Measurements from ENCODE around the gene LINGO3. TPM values are rescaled to one million over a fixed set of nuclear protein-coding genes. Genes with fewer than 3 reads are reported as not detected.

Gene LINGO3
- total RNA-seq, 1 experiment from 2014 or later: 2.0 TPM

GRCh38 chr19:2330255-2330631 lies 22.3 kb upstream of the LINGO3 start:
- DNase-seq (ENCODE audit: low spot score) (no peak), ATAC-seq (no peak)
- peaks cover 41% of the 10 kb centered on the region for H3K4me1 Mint-ChIP-seq
- POLR2A ChIA-PET: interaction anchor here (0.6 kb wide), 1 partner anchor 14 kb away, joined by 5 read pairs; no protein-coding TSS in a partner anchor
- no peak for TF ChIP-seq RELA (CRISPR knock-in tag; IDR thresholded peaks at IDR 0.05; ENCODE audit: borderline replicate concordance)
- no peak for TF ChIP-seq NR1H2 (CRISPR knock-in tag; IDR thresholded peaks at IDR 0.05)
- no peak for TF ChIP-seq ARID4B (CRISPR knock-in tag; IDR thresholded peaks at IDR 0.05; ENCODE audit: borderline replicate concordance)
- no peak for TF ChIP-seq ZNF425 (CRISPR knock-in tag; conservative IDR thresholded peaks at IDR 0.05)
- no peaks in the 10 kb centered on the region for H3K27me3 Mint-ChIP-seq (ENCODE audit: low read depth)
- no peaks in the 10 kb centered on the region for H3K9me3 Mint-ChIP-seq
- H3K36me3 Mint-ChIP-seq: peaks cover 4% of the 10 kb centered on the region
- CTCF ChIA-PET: interaction anchor here (0.7 to 1.2 kb wide), 2 partner anchors 14 to 24 kb away, joined by 3 to 5 read pairs; no protein-coding TSS in a partner anchor
- peak overlapping the region; percentile 80 for H3K4me3 Mint-ChIP-seq
- H3K27ac Mint-ChIP-seq: peak overlapping the region; percentile 91

GRCh38 chr19:2329501-2329916 lies 21.6 kb upstream of the LINGO3 start:
- Mint-ChIP-seq H3K27me3 (ENCODE audit: low read depth) (no peaks in the 10 kb centered on the region), H3K4me1 (peaks cover 41% of the 10 kb centered on the region), H3K36me3 (peaks cover 6% of the 10 kb centered on the region), H3K27ac (peak overlapping the region; percentile 93), H3K4me3 (peak overlapping the region; percentile 80), H3K9me3 (no peaks in the 10 kb centered on the region)
- CTCF ChIA-PET: interaction anchor here (1.2 kb wide), 1 partner anchor 14 kb away, joined by 5 read pairs; no protein-coding TSS in a partner anchor
- ATAC-seq (no peak), DNase-seq (ENCODE audit: low spot score) (no peak)
- POLR2A ChIA-PET: interaction anchor here (0.6 kb wide), 1 partner anchor 14 kb away, joined by 5 read pairs; no protein-coding TSS in a partner anchor
- TF ChIP-seq IRF2 (CRISPR knock-in tag; IDR thresholded peaks at IDR 0.05; ENCODE audit: borderline replicate concordance, low read depth): no peak
- no peak for TF ChIP-seq HMGXB4 (CRISPR knock-in tag; IDR thresholded peaks at IDR 0.05)
- no peak for TF ChIP-seq E2F4 (CRISPR knock-in tag; IDR thresholded peaks at IDR 0.05; ENCODE audit: borderline replicate concordance, low read depth)
- no peak for TF ChIP-seq GABPB1 (CRISPR knock-in tag; IDR thresholded peaks at IDR 0.05)
- no peak for TF ChIP-seq ZNF425 (CRISPR knock-in tag; conservative IDR thresholded peaks at IDR 0.05)
- no peak for TF ChIP-seq TP53 (CRISPR knock-in tag; IDR thresholded peaks at IDR 0.05)
- TF ChIP-seq ZNF423 (CRISPR knock-in tag; IDR thresholded peaks at IDR 0.05): no peak
- no peak for TF ChIP-seq ZSCAN18 (CRISPR knock-in tag; IDR thresholded peaks at IDR 0.05)
- no peak for TF ChIP-seq ESRRA (CRISPR knock-in tag; IDR thresholded peaks at IDR 0.05; ENCODE audit: borderline replicate concordance)
- TF ChIP-seq ZNF121 (CRISPR knock-in tag; IDR thresholded peaks at IDR 0.05): no peak
- no peak for TF ChIP-seq ZNF281 (CRISPR knock-in tag; IDR thresholded peaks at IDR 0.05)
- no peak for TF ChIP-seq PRRX2 (CRISPR knock-in tag; IDR thresholded peaks at IDR 0.05)
- TF ChIP-seq ZNF396 (CRISPR knock-in tag; IDR thresholded peaks at IDR 0.05; ENCODE audit: borderline replicate concordance): no peak
